ENCODE measurements around the gene ING3.

ING3 gene

DNA sequence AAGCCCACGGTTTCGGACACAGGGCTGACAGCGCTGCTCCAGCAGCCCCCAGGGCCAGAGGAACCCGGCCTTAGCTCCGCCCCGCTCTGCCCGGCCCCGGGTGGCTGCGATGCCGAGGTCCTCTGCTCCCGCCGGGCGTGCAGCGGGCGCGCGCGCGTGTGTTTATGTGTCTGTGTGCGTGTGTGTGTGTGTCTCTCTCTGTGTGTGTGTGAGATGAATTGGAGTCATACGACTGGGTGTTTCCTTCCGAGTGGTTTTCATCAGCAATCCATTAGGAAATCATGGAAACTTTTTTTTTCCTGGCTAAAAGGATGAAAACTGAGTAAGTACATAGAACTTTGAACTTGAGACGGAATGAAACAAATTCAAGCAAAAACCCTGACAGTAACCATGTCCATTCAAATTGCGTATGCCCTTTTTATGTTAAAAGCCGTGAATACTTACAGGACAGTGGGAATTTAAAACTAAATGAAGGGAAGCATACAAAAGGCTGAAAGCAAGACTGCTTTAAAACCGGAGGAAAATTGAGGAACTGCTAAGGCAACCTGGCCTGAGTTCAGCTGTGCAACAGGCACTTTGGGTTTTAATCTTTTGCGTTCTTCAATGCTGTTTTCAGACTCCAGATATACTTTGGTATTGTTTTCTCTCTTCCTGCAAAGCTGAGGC is 38.1 kb downstream of the ING3 start, which contains the start of gene CPED1 (continued):
- TF ChIP-seq, protein P1, sequence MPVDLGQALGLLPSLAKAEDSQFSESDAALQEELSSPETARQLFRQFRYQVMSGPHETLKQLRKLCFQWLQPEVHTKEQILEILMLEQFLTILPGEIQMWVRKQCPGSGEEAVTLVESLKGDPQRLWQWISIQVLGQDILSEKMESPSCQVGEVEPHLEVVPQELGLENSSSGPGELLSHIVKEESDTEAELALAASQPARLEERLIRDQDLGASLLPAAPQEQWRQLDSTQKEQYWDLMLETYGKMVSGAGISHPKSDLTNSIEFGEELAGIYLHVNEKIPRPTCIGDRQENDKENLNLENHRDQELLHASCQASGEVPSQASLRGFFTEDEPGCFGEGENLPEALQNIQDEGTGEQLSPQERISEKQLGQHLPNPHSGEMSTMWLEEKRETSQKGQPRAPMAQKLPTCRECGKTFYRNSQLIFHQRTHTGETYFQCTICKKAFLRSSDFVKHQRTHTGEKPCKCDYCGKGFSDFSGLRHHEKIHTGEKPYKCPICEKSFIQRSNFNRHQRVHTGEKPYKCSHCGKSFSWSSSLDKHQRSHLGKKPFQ (tag by site-specific recombination; IDR thresholded peaks at IDR 0.05): no peak
- TF ChIP-seq TCF7L2 (IDR thresholded peaks at IDR 0.05; ENCODE audit: borderline replicate concordance, low read depth, low read length) (no peak), ZBTB17 (tag by site-specific recombination; IDR thresholded peaks at IDR 0.05) (0 out of 2 replicates have a peak, but pooled peaks have one; percentile 5), OSR2 (tag by site-specific recombination; IDR thresholded peaks at IDR 0.05) (no peak), ZNF423 (tag by site-specific recombination; IDR thresholded peaks at IDR 0.05) (no peak), ZNF530 (tag by site-specific recombination; IDR thresholded peaks at IDR 0.05; ENCODE audit: low read depth) (no peak), ZNF501 (tag by site-specific recombination; IDR thresholded peaks at IDR 0.05) (no peak), ZNF585B (tag by site-specific recombination; IDR thresholded peaks at IDR 0.05) (no peak), PRDM1 (tag by site-specific recombination; IDR thresholded peaks at IDR 0.05) (no peak), ZFP41 (tag by site-specific recombination; IDR thresholded peaks at IDR 0.05; ENCODE audit: borderline replicate concordance) (no peak), ZNF843 (tag by site-specific recombination; IDR thresholded peaks at IDR 0.05) (peak; percentile 49; the same call in 1 of the 2 replicates), ZEB2 (tag by site-specific recombination; IDR thresholded peaks at IDR 0.05) (peak; percentile 54; the same call in 1 of the 2 replicates), RBAK (tag by site-specific recombination; IDR thresholded peaks at IDR 0.05) (no peak), HOXA7 (CRISPR knock-in tag; IDR thresholded peaks at IDR 0.05; ENCODE audit: borderline replicate concordance) (no peak), ZBTB48 (tag by site-specific recombination; IDR thresholded peaks at IDR 0.05) (no peak)
- TF ChIP-seq, protein P2, sequence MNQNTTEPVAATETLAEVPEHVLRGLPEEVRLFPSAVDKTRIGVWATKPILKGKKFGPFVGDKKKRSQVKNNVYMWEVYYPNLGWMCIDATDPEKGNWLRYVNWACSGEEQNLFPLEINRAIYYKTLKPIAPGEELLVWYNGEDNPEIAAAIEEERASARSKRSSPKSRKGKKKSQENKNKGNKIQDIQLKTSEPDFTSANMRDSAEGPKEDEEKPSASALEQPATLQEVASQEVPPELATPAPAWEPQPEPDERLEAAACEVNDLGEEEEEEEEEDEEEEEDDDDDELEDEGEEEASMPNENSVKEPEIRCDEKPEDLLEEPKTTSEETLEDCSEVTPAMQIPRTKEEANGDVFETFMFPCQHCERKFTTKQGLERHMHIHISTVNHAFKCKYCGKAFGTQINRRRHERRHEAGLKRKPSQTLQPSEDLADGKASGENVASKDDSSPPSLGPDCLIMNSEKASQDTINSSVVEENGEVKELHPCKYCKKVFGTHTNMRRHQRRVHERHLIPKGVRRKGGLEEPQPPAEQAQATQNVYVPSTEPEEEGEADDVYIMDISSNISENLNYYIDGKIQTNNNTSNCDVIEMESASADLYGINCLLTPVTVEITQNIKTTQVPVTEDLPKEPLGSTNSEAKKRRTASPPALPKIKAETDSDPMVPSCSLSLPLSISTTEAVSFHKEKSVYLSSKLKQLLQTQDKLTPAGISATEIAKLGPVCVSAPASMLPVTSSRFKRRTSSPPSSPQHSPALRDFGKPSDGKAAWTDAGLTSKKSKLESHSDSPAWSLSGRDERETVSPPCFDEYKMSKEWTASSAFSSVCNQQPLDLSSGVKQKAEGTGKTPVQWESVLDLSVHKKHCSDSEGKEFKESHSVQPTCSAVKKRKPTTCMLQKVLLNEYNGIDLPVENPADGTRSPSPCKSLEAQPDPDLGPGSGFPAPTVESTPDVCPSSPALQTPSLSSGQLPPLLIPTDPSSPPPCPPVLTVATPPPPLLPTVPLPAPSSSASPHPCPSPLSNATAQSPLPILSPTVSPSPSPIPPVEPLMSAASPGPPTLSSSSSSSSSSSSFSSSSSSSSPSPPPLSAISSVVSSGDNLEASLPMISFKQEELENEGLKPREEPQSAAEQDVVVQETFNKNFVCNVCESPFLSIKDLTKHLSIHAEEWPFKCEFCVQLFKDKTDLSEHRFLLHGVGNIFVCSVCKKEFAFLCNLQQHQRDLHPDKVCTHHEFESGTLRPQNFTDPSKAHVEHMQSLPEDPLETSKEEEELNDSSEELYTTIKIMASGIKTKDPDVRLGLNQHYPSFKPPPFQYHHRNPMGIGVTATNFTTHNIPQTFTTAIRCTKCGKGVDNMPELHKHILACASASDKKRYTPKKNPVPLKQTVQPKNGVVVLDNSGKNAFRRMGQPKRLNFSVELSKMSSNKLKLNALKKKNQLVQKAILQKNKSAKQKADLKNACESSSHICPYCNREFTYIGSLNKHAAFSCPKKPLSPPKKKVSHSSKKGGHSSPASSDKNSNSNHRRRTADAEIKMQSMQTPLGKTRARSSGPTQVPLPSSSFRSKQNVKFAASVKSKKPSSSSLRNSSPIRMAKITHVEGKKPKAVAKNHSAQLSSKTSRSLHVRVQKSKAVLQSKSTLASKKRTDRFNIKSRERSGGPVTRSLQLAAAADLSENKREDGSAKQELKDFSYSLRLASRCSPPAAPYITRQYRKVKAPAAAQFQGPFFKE (tag by site-specific recombination; IDR thresholded peaks at IDR 0.05; ENCODE audit: borderline replicate concordance): no peak
- TF ChIP-seq, protein P3, sequence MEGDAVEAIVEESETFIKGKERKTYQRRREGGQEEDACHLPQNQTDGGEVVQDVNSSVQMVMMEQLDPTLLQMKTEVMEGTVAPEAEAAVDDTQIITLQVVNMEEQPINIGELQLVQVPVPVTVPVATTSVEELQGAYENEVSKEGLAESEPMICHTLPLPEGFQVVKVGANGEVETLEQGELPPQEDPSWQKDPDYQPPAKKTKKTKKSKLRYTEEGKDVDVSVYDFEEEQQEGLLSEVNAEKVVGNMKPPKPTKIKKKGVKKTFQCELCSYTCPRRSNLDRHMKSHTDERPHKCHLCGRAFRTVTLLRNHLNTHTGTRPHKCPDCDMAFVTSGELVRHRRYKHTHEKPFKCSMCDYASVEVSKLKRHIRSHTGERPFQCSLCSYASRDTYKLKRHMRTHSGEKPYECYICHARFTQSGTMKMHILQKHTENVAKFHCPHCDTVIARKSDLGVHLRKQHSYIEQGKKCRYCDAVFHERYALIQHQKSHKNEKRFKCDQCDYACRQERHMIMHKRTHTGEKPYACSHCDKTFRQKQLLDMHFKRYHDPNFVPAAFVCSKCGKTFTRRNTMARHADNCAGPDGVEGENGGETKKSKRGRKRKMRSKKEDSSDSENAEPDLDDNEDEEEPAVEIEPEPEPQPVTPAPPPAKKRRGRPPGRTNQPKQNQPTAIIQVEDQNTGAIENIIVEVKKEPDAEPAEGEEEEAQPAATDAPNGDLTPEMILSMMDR (tag by site-specific recombination; IDR thresholded peaks at IDR 0.05): no peak
- TF ChIP-seq, protein P4, sequence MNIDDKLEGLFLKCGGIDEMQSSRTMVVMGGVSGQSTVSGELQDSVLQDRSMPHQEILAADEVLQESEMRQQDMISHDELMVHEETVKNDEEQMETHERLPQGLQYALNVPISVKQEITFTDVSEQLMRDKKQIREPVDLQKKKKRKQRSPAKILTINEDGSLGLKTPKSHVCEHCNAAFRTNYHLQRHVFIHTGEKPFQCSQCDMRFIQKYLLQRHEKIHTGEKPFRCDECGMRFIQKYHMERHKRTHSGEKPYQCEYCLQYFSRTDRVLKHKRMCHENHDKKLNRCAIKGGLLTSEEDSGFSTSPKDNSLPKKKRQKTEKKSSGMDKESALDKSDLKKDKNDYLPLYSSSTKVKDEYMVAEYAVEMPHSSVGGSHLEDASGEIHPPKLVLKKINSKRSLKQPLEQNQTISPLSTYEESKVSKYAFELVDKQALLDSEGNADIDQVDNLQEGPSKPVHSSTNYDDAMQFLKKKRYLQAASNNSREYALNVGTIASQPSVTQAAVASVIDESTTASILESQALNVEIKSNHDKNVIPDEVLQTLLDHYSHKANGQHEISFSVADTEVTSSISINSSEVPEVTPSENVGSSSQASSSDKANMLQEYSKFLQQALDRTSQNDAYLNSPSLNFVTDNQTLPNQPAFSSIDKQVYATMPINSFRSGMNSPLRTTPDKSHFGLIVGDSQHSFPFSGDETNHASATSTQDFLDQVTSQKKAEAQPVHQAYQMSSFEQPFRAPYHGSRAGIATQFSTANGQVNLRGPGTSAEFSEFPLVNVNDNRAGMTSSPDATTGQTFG (tag by site-specific recombination; IDR thresholded peaks at IDR 0.05; ENCODE audit: borderline replicate concordance): no peak
- TF ChIP-seq, protein P5, sequence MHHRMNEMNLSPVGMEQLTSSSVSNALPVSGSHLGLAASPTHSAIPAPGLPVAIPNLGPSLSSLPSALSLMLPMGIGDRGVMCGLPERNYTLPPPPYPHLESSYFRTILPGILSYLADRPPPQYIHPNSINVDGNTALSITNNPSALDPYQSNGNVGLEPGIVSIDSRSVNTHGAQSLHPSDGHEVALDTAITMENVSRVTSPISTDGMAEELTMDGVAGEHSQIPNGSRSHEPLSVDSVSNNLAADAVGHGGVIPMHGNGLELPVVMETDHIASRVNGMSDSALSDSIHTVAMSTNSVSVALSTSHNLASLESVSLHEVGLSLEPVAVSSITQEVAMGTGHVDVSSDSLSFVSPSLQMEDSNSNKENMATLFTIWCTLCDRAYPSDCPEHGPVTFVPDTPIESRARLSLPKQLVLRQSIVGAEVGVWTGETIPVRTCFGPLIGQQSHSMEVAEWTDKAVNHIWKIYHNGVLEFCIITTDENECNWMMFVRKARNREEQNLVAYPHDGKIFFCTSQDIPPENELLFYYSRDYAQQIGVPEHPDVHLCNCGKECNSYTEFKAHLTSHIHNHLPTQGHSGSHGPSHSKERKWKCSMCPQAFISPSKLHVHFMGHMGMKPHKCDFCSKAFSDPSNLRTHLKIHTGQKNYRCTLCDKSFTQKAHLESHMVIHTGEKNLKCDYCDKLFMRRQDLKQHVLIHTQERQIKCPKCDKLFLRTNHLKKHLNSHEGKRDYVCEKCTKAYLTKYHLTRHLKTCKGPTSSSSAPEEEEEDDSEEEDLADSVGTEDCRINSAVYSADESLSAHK (tag by site-specific recombination; IDR thresholded peaks at IDR 0.05): 0 out of 2 replicates have a peak, but pooled peaks have one; percentile 30
- TF ChIP-seq, protein P6, sequence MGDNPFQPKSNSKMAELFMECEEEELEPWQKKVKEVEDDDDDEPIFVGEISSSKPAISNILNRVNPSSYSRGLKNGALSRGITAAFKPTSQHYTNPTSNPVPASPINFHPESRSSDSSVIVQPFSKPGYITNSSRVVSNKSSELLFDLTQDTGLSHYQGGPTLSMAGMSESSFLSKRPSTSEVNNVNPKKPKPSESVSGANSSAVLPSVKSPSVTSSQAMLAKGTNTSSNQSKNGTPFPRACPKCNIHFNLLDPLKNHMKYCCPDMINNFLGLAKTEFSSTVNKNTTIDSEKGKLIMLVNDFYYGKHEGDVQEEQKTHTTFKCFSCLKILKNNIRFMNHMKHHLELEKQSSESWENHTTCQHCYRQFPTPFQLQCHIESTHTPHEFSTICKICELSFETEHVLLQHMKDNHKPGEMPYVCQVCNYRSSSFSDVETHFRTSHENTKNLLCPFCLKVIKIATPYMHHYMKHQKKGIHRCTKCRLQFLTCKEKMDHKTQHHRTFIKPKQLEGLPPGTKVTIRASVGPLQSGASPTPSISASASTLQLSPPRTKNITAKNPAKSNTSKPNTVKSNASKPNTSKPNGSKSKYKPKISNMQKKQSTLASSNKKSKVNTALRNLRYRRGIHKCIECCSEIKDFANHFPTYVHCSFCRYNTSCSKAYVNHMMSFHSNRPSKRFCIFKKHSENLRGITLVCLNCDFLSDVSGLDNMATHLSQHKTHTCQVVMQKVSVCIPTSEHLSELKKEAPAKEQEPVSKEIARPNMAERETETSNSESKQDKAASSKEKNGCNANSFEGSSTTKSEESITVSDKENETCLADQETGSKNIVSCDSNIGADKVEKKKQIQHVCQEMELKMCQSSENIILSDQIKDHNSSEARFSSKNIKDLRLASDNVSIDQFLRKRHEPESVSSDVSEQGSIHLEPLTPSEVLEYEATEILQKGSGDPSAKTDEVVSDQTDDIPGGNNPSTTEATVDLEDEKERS (tag by site-specific recombination; IDR thresholded peaks at IDR 0.05): no peak
